ENCODE data around the gene PWWP2B.

PWWP2B gene

GRCh38 chr10:132429281-132430230 is 32.6 kb downstream of the PWWP2B start:
- TF ChIP-seq, protein P1, sequence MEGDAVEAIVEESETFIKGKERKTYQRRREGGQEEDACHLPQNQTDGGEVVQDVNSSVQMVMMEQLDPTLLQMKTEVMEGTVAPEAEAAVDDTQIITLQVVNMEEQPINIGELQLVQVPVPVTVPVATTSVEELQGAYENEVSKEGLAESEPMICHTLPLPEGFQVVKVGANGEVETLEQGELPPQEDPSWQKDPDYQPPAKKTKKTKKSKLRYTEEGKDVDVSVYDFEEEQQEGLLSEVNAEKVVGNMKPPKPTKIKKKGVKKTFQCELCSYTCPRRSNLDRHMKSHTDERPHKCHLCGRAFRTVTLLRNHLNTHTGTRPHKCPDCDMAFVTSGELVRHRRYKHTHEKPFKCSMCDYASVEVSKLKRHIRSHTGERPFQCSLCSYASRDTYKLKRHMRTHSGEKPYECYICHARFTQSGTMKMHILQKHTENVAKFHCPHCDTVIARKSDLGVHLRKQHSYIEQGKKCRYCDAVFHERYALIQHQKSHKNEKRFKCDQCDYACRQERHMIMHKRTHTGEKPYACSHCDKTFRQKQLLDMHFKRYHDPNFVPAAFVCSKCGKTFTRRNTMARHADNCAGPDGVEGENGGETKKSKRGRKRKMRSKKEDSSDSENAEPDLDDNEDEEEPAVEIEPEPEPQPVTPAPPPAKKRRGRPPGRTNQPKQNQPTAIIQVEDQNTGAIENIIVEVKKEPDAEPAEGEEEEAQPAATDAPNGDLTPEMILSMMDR (IDR thresholded peaks at IDR 0.05; ENCODE audit: low read depth, low read length) = no peak
- Histone ChIP-seq H3K4me1 (no peaks in the 10 kb centered on the region; the same call in 1 of the 2 replicates), H3K27me3 (no peaks in the 10 kb centered on the region), H3K36me3 (peaks cover 10% of the 10 kb centered on the region; the same call in 1 of the 2 replicates), H3K9me3 (no peaks in the 10 kb centered on the region; the same call in 1 of the 2 replicates), H3K4me3 (ENCODE audit: low read depth, low read length) (no peak overlapping the region)
- DNase-seq = no peak

DNA sequence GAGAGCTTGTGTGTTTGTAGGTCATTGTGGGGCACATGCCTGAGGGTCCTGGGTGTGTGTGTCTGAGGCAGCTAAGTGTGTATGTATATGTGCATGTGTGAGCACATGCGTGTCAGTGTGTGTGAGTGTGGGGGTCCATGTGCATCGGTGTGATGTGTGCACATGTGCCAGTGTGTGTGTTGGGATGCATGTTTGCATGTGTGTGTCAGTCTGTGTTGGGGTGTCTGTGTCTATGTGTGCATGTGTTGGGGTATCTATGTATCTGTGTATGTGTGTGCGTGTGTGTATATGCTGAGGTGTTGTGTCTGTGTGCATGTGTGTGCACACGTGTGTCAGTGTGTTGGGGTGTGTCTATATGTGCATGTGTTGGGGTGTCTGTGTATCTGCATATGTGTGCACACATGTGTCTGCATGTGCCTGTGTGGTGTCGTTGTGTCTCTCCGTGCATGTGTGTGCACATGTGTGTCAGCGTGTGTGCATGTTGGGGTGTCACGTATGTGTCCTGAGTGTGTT is 33.3 kb downstream of the PWWP2B start:
- DNase-seq = no peak
- Histone ChIP-seq H3K36me3 (peaks cover 10% of the 10 kb centered on the region; the same call in 1 of the 2 replicates), H3K27me3 (no peaks in the 10 kb centered on the region), H3K4me1 (no peaks in the 10 kb centered on the region; the same call in 1 of the 2 replicates), H3K9me3 (no peaks in the 10 kb centered on the region; the same call in 1 of the 2 replicates), H3K4me3 (ENCODE audit: low read depth, low read length) (no peak overlapping the region)
- TF ChIP-seq, protein P1 (IDR thresholded peaks at IDR 0.05; ENCODE audit: low read depth, low read length) = no peak

- H3K4me3 ChIP-seq (ENCODE audit: low read depth, low read length) = no peak overlapping the region
- no peaks in the 10 kb centered on the region; the same call in 1 of the 2 replicates for H3K9me3 ChIP-seq
- TF ChIP-seq, protein P1 (IDR thresholded peaks at IDR 0.05; ENCODE audit: low read depth, low read length) = no peak
- H3K27me3 ChIP-seq = no peaks in the 10 kb centered on the region
- DNase-seq = no peak
- H3K36me3 ChIP-seq = peaks cover 10% of the 10 kb centered on the region; the same call in 1 of the 2 replicates
- H3K4me1 ChIP-seq = no peaks in the 10 kb centered on the region; the same call in 1 of the 2 replicates
Measured at GRCh38 chr10:132430861-132431271, 33.9 kb downstream of the PWWP2B start.

- Histone ChIP-seq H3K27me3 (no peaks in the 10 kb centered on the region), H3K4me3 (ENCODE audit: low read depth, low read length) (no peak overlapping the region), H3K36me3 (peaks cover 10% of the 10 kb centered on the region; the same call in 1 of the 2 replicates), H3K4me1 (no peaks in the 10 kb centered on the region; the same call in 1 of the 2 replicates), H3K9me3 (no peaks in the 10 kb centered on the region; the same call in 1 of the 2 replicates)
- TF ChIP-seq, protein P1 (IDR thresholded peaks at IDR 0.05; ENCODE audit: low read depth, low read length) = no peak
- no peak for DNase-seq
Measured at GRCh38 chr10:132431537-132432175, 34.7 kb downstream of the PWWP2B start.

DNA sequence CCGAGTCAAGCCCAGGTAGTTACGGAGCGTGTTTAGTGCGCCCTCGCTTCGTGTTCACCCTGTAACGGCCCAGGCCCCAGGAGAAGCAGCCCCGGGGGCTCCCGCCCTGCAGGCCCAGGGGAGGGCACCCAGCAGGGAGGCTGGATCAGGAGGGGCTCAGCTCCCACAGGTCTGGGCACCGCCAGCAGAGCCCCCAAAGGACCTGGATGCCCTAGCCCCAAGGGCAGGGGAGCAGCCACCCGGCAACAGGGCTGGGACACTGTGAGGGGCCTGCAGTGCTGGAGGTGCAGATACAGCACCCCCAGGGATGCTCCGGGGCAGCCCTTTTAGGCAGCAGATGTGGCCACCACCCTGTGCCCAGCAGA is 35.2 kb downstream of the PWWP2B start:
- TF ChIP-seq, protein P1 (IDR thresholded peaks at IDR 0.05; ENCODE audit: low read depth, low read length) = no peak
- Histone ChIP-seq H3K27me3 (no peaks in the 10 kb centered on the region), H3K9me3 (no peaks in the 10 kb centered on the region; the same call in 1 of the 2 replicates), H3K4me3 (ENCODE audit: low read depth, low read length) (no peak overlapping the region), H3K4me1 (no peaks in the 10 kb centered on the region; the same call in 1 of the 2 replicates), H3K36me3 (peaks cover 8% of the 10 kb centered on the region; the same call in 1 of the 2 replicates)
- no peak for DNase-seq
